ENCODE measurements around the gene TOM1L2.

GRCh38 chr17:18019838-18020154 is 47.6 kb upstream of the TOM1L2 start:
- TF ChIP-seq, protein P1, sequence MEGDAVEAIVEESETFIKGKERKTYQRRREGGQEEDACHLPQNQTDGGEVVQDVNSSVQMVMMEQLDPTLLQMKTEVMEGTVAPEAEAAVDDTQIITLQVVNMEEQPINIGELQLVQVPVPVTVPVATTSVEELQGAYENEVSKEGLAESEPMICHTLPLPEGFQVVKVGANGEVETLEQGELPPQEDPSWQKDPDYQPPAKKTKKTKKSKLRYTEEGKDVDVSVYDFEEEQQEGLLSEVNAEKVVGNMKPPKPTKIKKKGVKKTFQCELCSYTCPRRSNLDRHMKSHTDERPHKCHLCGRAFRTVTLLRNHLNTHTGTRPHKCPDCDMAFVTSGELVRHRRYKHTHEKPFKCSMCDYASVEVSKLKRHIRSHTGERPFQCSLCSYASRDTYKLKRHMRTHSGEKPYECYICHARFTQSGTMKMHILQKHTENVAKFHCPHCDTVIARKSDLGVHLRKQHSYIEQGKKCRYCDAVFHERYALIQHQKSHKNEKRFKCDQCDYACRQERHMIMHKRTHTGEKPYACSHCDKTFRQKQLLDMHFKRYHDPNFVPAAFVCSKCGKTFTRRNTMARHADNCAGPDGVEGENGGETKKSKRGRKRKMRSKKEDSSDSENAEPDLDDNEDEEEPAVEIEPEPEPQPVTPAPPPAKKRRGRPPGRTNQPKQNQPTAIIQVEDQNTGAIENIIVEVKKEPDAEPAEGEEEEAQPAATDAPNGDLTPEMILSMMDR (IDR thresholded peaks at IDR 0.05 in 4 of 5, conservative IDR thresholded peaks at IDR 0.05 in 1 of 5), result no peak
- TF ChIP-seq POLR2A (IDR thresholded peaks at IDR 0.05), result no peak
